HCT116 (cell line): ENCODE measurements around the gene RPL34.

Source experiments
- EGR1 ChIP-seq: IDR thresholded peaks from 2 replicates; pipeline ENCODE4 v1.6.1; 2012; ENCODE audit warnings: low read depth
- EZH2 ChIP-seq: fragments of 200-600 bp; sonication (generic); IDR thresholded peaks from 2 replicates; pipeline ENCODE4 v1.6.1; 2017; ENCODE audit warnings: antibody characterized with exemption, mixed run types
- FOSL1 ChIP-seq: IDR thresholded peaks from 2 replicates; pipeline ENCODE4 v1.6.1; 2012; ENCODE audit warnings: low read depth
- JUND ChIP-seq: IDR thresholded peaks from 2 replicates; pipeline ENCODE4 v1.6.1; 2012
- POLR2AphosphoS5 ChIP-seq: IDR thresholded peaks from 2 replicates; pipeline ENCODE4 v1.6.1; 2011; ENCODE audit warnings: mild to moderate bottlenecking, low read depth, low read length, moderate library complexity
- TF ChIP-seq, protein P1 (sequence below), 3 experiments: fragments of 200-600 bp in 1 of 3; sonication (generic) in 1 of 3; IDR thresholded peaks in 2 of 3; conservative IDR thresholded peaks in 1 of 3; 2 replicates each; pipeline ENCODE4 v1.5.1; 2012 to 2017; ENCODE audit warnings: low read depth in 2 of 3, low read length in 2 of 3, antibody characterized with exemption in 1 of 3, borderline replicate concordance in 1 of 3, control low read depth in 1 of 3, mild to moderate bottlenecking in 1 of 3, mixed read lengths in 1 of 3, mixed run types in 1 of 3, moderate library complexity in 1 of 3; ENCODE audit not compliant: insufficient read depth in 1 of 3
- TF ChIP-seq, protein P2 (sequence below): IDR thresholded peaks from 2 replicates; pipeline ENCODE4 v1.6.1; 2011; ENCODE audit warnings: mild to moderate bottlenecking, low read length, moderate library complexity; ENCODE audit not compliant: insufficient replicate concordance; ENCODE audit errors: extremely low read depth

DNA sequence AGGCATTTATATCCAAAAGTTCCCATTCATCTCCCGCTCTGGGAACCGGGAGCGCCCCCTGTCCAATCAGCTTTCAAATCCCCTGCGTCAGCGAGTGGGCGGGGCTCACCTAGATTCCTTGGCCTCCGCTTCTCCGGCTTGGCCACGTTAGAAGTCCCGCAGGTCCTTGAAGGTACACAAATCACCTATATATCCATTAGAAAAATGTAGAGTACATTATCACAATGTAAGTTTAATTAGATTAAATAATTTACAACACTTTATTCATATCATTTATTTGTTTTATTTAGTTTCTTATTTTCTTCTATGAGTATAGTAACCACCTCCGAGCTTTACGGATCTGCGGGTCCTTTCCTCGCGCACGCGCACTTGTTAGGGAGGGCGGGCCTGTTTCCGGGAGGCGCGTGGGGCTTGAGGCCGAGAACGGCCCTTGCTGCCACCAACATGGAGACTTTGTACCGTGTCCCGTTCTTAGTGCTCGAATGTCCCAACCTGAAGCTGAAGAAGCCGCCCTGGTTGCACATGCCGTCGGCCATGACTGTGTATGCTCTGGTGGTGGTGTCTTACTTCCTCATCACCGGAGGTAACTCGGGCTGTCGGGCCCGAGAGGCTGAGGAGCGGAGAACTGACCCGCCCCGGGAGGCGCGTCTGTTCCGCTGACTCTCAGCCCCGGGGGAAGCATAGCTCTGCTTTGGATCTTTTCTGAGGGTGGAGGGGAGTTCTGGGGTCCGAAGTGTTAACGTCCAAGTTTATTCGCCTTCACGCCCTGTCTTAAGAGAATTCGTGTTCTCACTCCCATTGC lies 30.0 kb downstream of the RPL34 start, which contains the start of gene OSTC:
- TF ChIP-seq, protein P1, sequence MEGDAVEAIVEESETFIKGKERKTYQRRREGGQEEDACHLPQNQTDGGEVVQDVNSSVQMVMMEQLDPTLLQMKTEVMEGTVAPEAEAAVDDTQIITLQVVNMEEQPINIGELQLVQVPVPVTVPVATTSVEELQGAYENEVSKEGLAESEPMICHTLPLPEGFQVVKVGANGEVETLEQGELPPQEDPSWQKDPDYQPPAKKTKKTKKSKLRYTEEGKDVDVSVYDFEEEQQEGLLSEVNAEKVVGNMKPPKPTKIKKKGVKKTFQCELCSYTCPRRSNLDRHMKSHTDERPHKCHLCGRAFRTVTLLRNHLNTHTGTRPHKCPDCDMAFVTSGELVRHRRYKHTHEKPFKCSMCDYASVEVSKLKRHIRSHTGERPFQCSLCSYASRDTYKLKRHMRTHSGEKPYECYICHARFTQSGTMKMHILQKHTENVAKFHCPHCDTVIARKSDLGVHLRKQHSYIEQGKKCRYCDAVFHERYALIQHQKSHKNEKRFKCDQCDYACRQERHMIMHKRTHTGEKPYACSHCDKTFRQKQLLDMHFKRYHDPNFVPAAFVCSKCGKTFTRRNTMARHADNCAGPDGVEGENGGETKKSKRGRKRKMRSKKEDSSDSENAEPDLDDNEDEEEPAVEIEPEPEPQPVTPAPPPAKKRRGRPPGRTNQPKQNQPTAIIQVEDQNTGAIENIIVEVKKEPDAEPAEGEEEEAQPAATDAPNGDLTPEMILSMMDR (IDR thresholded peaks at IDR 0.05 in 2 of 3, conservative IDR thresholded peaks at IDR 0.05 in 1 of 3; ENCODE audit: borderline replicate concordance in 1 of 3, insufficient read depth in 1 of 3, low read depth in 2 of 3, low read length in 2 of 3) = no peak
- TF ChIP-seq POLR2AphosphoS5 = peak; percentile 91
- TF ChIP-seq, protein P2, sequence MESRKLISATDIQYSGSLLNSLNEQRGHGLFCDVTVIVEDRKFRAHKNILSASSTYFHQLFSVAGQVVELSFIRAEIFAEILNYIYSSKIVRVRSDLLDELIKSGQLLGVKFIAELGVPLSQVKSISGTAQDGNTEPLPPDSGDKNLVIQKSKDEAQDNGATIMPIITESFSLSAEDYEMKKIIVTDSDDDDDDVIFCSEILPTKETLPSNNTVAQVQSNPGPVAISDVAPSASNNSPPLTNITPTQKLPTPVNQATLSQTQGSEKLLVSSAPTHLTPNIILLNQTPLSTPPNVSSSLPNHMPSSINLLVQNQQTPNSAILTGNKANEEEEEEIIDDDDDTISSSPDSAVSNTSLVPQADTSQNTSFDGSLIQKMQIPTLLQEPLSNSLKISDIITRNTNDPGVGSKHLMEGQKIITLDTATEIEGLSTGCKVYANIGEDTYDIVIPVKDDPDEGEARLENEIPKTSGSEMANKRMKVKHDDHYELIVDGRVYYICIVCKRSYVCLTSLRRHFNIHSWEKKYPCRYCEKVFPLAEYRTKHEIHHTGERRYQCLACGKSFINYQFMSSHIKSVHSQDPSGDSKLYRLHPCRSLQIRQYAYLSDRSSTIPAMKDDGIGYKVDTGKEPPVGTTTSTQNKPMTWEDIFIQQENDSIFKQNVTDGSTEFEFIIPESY = no peak
- no peak for TF ChIP-seq JUND
- TF ChIP-seq EGR1 = no peak
- no peak for TF ChIP-seq FOSL1
- TF ChIP-seq EZH2 = no peak
